SK-N-SH (cell line): ENCODE data around the gene POU3F3. TPM values are rescaled to one million over a fixed set of nuclear protein-coding genes. Genes with fewer than 3 reads are reported as not detected.

Experiments
- CTCF ChIA-PET: fragments of 300-600, 350-600 bp; formaldehyde crosslinking; extraction: SDS; loops from one replicate; lab custom pipeline; 2021; lab: Yijun Ruan, JAX
- POLR2A ChIA-PET: fragments of 350-600 bp; sonication (Branson Sonifier 250); formaldehyde crosslinking; extraction: SDS; loops from one replicate; lab custom pipeline; 2020; ENCODE audit warnings: antibody characterized with exemption, inconsistent platforms; lab: Yijun Ruan, JAX
- DNase-seq: peaks from one replicate; pipeline ENCODE4 v3.0.0; 2012
- H2AFZ ChIP-seq: fragments of 200-600 bp; sonication (generic); 2 replicates; pipeline ENCODE4 v1.8.1; 2016; ENCODE audit warnings: antibody characterized with exemption, mild to moderate bottlenecking, low read depth
- H3F3A ChIP-seq: fragments of 200-600 bp; sonication (generic); replicated peaks from 2 replicates; pipeline ENCODE3; 2016; ENCODE audit warnings: antibody characterized with exemption, mild to moderate bottlenecking; ENCODE audit not compliant: insufficient read depth
- H3K27ac ChIP-seq, 2 experiments: fragments of 200-500 bp in 1 of 2; fragments of 200-600 bp in 1 of 2; sonication (Bioruptor generic) in 1 of 2; sonication (generic), shearing (Covaris generic) in 1 of 2; 2 replicates each; pipeline versions ENCODE4 v1.5.1 to v1.6.1; 2014 to 2016; ENCODE audit warnings: low read depth in 2 of 2, inconsistent platforms in 1 of 2, low read length in 1 of 2, mild to moderate bottlenecking in 1 of 2, mixed read lengths in 1 of 2
- H3K27me3 ChIP-seq: fragments of 200-600 bp; sonication (generic), shearing (Covaris generic); 2 replicates; pipeline ENCODE4 v1.6.1; 2016; ENCODE audit warnings: mixed run types; ENCODE audit not compliant: insufficient read depth
- H3K36me3 ChIP-seq, 2 experiments: fragments of 200-500 bp in 1 of 2; fragments of 200-600 bp in 1 of 2; sonication (Bioruptor generic) in 1 of 2; sonication (generic) in 1 of 2; replicated peaks in 1 of 2; 2 replicates each; pipeline versions ENCODE3 to v1.5.1; 2014 to 2016; ENCODE audit warnings: low read length in 1 of 2, mild to moderate bottlenecking in 1 of 2; ENCODE audit not compliant: insufficient read depth in 2 of 2, control insufficient read depth in 1 of 2
- H3K4me1 ChIP-seq, 2 experiments: fragments of 200-500 bp in 1 of 2; fragments of 200-600 bp in 1 of 2; sonication (Bioruptor generic) in 1 of 2; sonication (generic), shearing (Covaris generic) in 1 of 2; 2 replicates each; pipeline versions ENCODE4 v1.5.1 to v1.6.1; 2014 to 2016; ENCODE audit warnings: low read depth in 1 of 2, low read length in 1 of 2, mixed run types in 1 of 2; ENCODE audit not compliant: insufficient read depth in 2 of 2, control insufficient read depth in 1 of 2
- H3K4me2 ChIP-seq: fragments of 200-600 bp; sonication (generic), shearing (Covaris generic); 2 replicates; pipeline ENCODE4 v1.6.1; 2017; ENCODE audit warnings: mixed run types
- H3K4me3 ChIP-seq, 2 experiments: fragments of 200-500 bp in 1 of 2; fragments of 200-600 bp in 1 of 2; sonication (Bioruptor generic) in 1 of 2; sonication (generic), shearing (Covaris generic) in 1 of 2; 2 replicates each; pipeline versions ENCODE4 v1.5.1 to v1.8.1; 2014 to 2016; ENCODE audit warnings: low read depth in 2 of 2, inconsistent platforms in 1 of 2, low read length in 1 of 2, mild to moderate bottlenecking in 1 of 2, mixed read lengths in 1 of 2, moderate library complexity in 1 of 2
- H3K79me2 ChIP-seq: fragments of 200-600 bp; sonication (generic); 2 replicates; pipeline ENCODE4 v1.8.1; 2017; ENCODE audit warnings: mild to moderate bottlenecking; ENCODE audit not compliant: insufficient read depth
- H3K9ac ChIP-seq: fragments of 200-600 bp; sonication (generic); 2 replicates; pipeline ENCODE4 v1.6.1; 2017; ENCODE audit warnings: mixed run types
- H3K9me2 ChIP-seq: fragments of 200-600 bp; sonication (generic); 2 replicates; pipeline ENCODE4 v1.6.1; 2017; ENCODE audit warnings: mixed run types
- H3K9me3 ChIP-seq: fragments of 200-600 bp; sonication (generic); 2 replicates; pipeline ENCODE4 v1.6.1; 2017; ENCODE audit warnings: mixed run types, mild to moderate bottlenecking, moderate library complexity
- H4K20me1 ChIP-seq: fragments of 200-600 bp; sonication (generic); 2 replicates; pipeline ENCODE4 v1.6.1; 2017; ENCODE audit warnings: mild to moderate bottlenecking, mixed run types; ENCODE audit not compliant: insufficient read depth
- CTCF ChIP-seq: fragments of 200-600 bp; sonication (generic); IDR thresholded peaks from 2 replicates; pipeline ENCODE4 v1.6.1; 2017; ENCODE audit warnings: antibody characterized with exemption, mild to moderate bottlenecking, moderate library complexity
- EP300 ChIP-seq, 2 experiments: IDR thresholded peaks; 2 replicates each; pipeline versions ENCODE4 v1.4.0 to v1.6.1; 2012; ENCODE audit warnings: borderline replicate concordance in 1 of 2, low read depth in 1 of 2, low read length in 1 of 2
- EZH2phosphoT487 ChIP-seq: fragments of 200-600 bp; sonication (generic); IDR thresholded peaks from 2 replicates; pipeline ENCODE4 v1.6.1; 2017; ENCODE audit warnings: low read depth, mixed run types, mild to moderate bottlenecking, antibody characterized with exemption, moderate library complexity, borderline replicate concordance
- FOSL2 ChIP-seq: IDR thresholded peaks from 2 replicates; pipeline ENCODE4 v1.4.0; 2012; ENCODE audit warnings: low read depth, mild to moderate bottlenecking, moderate library complexity, borderline replicate concordance
- FOXJ3 ChIP-seq: sonication (generic); formaldehyde crosslinking; IDR thresholded peaks from 2 replicates; pipeline ENCODE4 v1.5.1; 2020; ENCODE audit warnings: mild to moderate bottlenecking, missing genetic modification reagents
- FOXM1 ChIP-seq: IDR thresholded peaks from 2 replicates; pipeline ENCODE4 v1.4.0; 2012; ENCODE audit warnings: low read depth, mild to moderate bottlenecking
- GABPA ChIP-seq: IDR thresholded peaks from 2 replicates; pipeline ENCODE4 v1.4.0; 2012; ENCODE audit warnings: low read depth, mild to moderate bottlenecking
- MXI1 ChIP-seq: IDR thresholded peaks from 2 replicates; pipeline ENCODE4 v1.6.1; 2012; ENCODE audit warnings: mild to moderate bottlenecking, low read depth, low read length, improper control_type of control experiment
- NFIC ChIP-seq: IDR thresholded peaks from 2 replicates; pipeline ENCODE4 v1.4.0; 2012; ENCODE audit warnings: borderline replicate concordance
- PBX3 ChIP-seq: IDR thresholded peaks from 2 replicates; pipeline ENCODE4; 2012
- RCOR1 ChIP-seq: fragments of 150-350 bp; IDR thresholded peaks from 2 replicates; pipeline ENCODE4 v1.6.1; 2017; ENCODE audit warnings: antibody characterized with exemption, low read length
- REST ChIP-seq: IDR thresholded peaks from 2 replicates; pipeline ENCODE4 v1.6.1; 2012; ENCODE audit warnings: mild to moderate bottlenecking, low read depth, low read length, moderate library complexity
- RXRA ChIP-seq: IDR thresholded peaks from 2 replicates; pipeline ENCODE4 v1.4.0; 2012; ENCODE audit warnings: low read depth, mild to moderate bottlenecking, borderline replicate concordance
- TCF12 ChIP-seq: IDR thresholded peaks from 2 replicates; pipeline ENCODE4 v1.4.0; 2012
- TEAD4 ChIP-seq: IDR thresholded peaks from 2 replicates; pipeline ENCODE4 v1.4.0; 2012; ENCODE audit warnings: mild to moderate bottlenecking, borderline replicate concordance; ENCODE audit not compliant: insufficient read depth
- USF1 ChIP-seq: IDR thresholded peaks from 2 replicates; pipeline ENCODE4 v1.4.0; 2012; ENCODE audit warnings: low read depth, borderline replicate concordance
- USF2 ChIP-seq: fragments of 150-350 bp; IDR thresholded peaks from 2 replicates; pipeline ENCODE4 v1.6.1; 2017; ENCODE audit warnings: antibody characterized with exemption, low read length, low read depth, borderline replicate concordance
- WGBS: methylation state at CpG from one replicate; pipeline ENCODE4 v1.1.6; 2017; ENCODE audit warnings: low lambda C conversion rate; 5-methylcytosine and 5-hydroxymethylcytosine counted together
- polyA plus RNA-seq, 3 experiments: library from polyadenylated mRNA; depleted of rRNA; stranded (reverse); fragments of >200 nt; gene quantifications; 2 replicates each; pipeline ENCODE4 v1.2.3, GENCODE V29; 2012

POU3F3 gene
- polyA plus RNA-seq, 1 of the 3 experiments (the other 2 are of a cell fraction) = not detected

- no peak overlapping the region for H3K9ac ChIP-seq
- peaks cover 51% of the 10 kb centered on the region for H3K27me3 ChIP-seq
- POLR2A ChIA-PET = no interaction called here
- DNase-seq = no peak
- H3K9me2 ChIP-seq = no peaks in the 10 kb centered on the region
- no peak overlapping the region for H3K4me3 ChIP-seq
- H3K4me1 ChIP-seq = peaks cover 0 to 2% of the 10 kb centered on the region in 2 experiments; a peak in 1 of 4 replicates
- no peak overlapping the region for H2AFZ ChIP-seq
- TF ChIP-seq NFIC = no peak
- TF ChIP-seq USF2 = no peak
- TF ChIP-seq USF1 = no peak
- TF ChIP-seq TCF12 = no peak
- TF ChIP-seq RCOR1 = no peak
- no peak for TF ChIP-seq EZH2phosphoT487
- no peak for TF ChIP-seq RXRA
- no peak for TF ChIP-seq EP300 (IDR thresholded peaks at IDR 0.05; ENCODE audit: borderline replicate concordance in 1 of 2, low read depth in 1 of 2, low read length in 1 of 2)
- no peak for TF ChIP-seq PBX3
- TF ChIP-seq FOXM1 = no peak
- TF ChIP-seq GABPA = no peak
- no peak for TF ChIP-seq CTCF
- no peak for TF ChIP-seq FOXJ3 (CRISPR knock-in tag)
- TF ChIP-seq MXI1 = no peak
- TF ChIP-seq TEAD4 = no peak
- TF ChIP-seq REST = no peak
- TF ChIP-seq FOSL2 = no peak
- no peak overlapping the region for H3K4me2 ChIP-seq
- no peaks in the 10 kb centered on the region for H4K20me1 ChIP-seq
- no peaks in the 10 kb centered on the region for H3K9me3 ChIP-seq
- 64% methylated on average over 24 of the region's 33 CpGs for whole genome bisulfite sequencing
- CTCF ChIA-PET = interaction anchor here (1.3 to 3.0 kb wide), 3 partner anchors 18 to 1707 kb away, joined by 6 to 17 read pairs (median 9); no protein-coding TSS in a partner anchor
- no peaks in the 10 kb centered on the region for H3K79me2 ChIP-seq
- no peaks in the 10 kb centered on the region for H3K36me3 ChIP-seq
- no peak overlapping the region for H3K27ac ChIP-seq
- H3F3A ChIP-seq = no peaks in the 10 kb centered on the region
Measured at GRCh38 chr2:104867813-104868504, 14.0 kb downstream of the POU3F3 start.
